ENCODE data around the gene ANXA10. TPM values are rescaled to one million over a fixed set of nuclear protein-coding genes. Genes with fewer than 3 reads are reported as not detected.

ANXA10 gene
- total and polyA plus RNA-seq, 2 of the 8 experiments (the other 6 are each of a cell fraction or from before 2014, with no cell fraction given) = not detected

GRCh38 chr4:168220893-168221292 lies 128.6 kb downstream of the ANXA10 start:
- no peak overlapping the region for H2AK5ac ChIP-seq (ENCODE audit: low read depth, low read length)
- ChIA-PET CTCF (ENCODE audit: partially characterized antibody) (no interaction called here), POLR2A (ENCODE audit: partially characterized antibody) (no interaction called here)
- H3K9ac ChIP-seq (replicated peaks in 1 of 4; ENCODE audit: extremely low read depth in 1 of 4, low read depth in 3 of 4, low read length in 3 of 4) = no peak overlapping the region
- no peaks in the 10 kb centered on the region for H3K4me1 ChIP-seq (replicated peaks in 1 of 4; ENCODE audit: control insufficient read depth in 3 of 4, insufficient read depth in 4 of 4, low read length in 3 of 4)
- H3K4ac ChIP-seq (replicated peaks; ENCODE audit: insufficient read length, low read depth, low read length) = no peak overlapping the region
- no peak overlapping the region for H2BK20ac ChIP-seq (ENCODE audit: low read length)
- H4K20me1 ChIP-seq (replicated peaks in 1 of 2; ENCODE audit: control insufficient read depth in 1 of 2, insufficient read depth in 2 of 2, low read length in 2 of 2) = no peaks in the 10 kb centered on the region
- no peak overlapping the region for H4K5ac ChIP-seq (ENCODE audit: insufficient read length, low read depth, low read length)
- TF ChIP-seq YY1 (IDR thresholded peaks at IDR 0.05; ENCODE audit: low read depth, low read length) = no peak
- no peak for TF ChIP-seq RAD21 (IDR thresholded peaks at IDR 0.05 in 1 of 2, conservative IDR thresholded peaks at IDR 0.05 in 1 of 2; ENCODE audit: low read depth in 2 of 2, low read length in 2 of 2)
- no peak overlapping the region for H4K8ac ChIP-seq (ENCODE audit: extremely low read depth, insufficient read depth, low read length)
- no peak overlapping the region for H3K4me2 ChIP-seq (ENCODE audit: insufficient read depth in 1 of 2, low read depth in 2 of 2, low read length in 2 of 2)
- FAIRE-seq = no peak
- H3K79me2 ChIP-seq (ENCODE audit: control insufficient read depth in 1 of 2, insufficient read depth in 2 of 2, low read length in 2 of 2) = no peaks in the 10 kb centered on the region
- no peaks in the 10 kb centered on the region for H3K27me3 ChIP-seq (replicated peaks in 1 of 4; ENCODE audit: control insufficient read depth in 3 of 4, extremely low read depth in 1 of 4, insufficient read depth in 3 of 4, low read length in 3 of 4)
- H2BK5ac ChIP-seq (ENCODE audit: low read depth, low read length) = no peak overlapping the region
- H3K23ac ChIP-seq (ENCODE audit: insufficient read length) = no peak overlapping the region
- H4K91ac ChIP-seq (replicated peaks; ENCODE audit: insufficient read length, low read length) = no peak overlapping the region
- H3K79me1 ChIP-seq (ENCODE audit: low read depth, low read length) = no peaks in the 10 kb centered on the region
- no peak overlapping the region for H2BK120ac ChIP-seq (replicated peaks; ENCODE audit: low read depth, low read length)
- H3K14ac ChIP-seq (ENCODE audit: insufficient read length) = no peak overlapping the region
- no peak overlapping the region for H3K56ac ChIP-seq (replicated peaks; ENCODE audit: insufficient read length, low read depth, low read length)
- H3K23me2 ChIP-seq (ENCODE audit: low read depth, low read length) = no peaks in the 10 kb centered on the region
- H3K27ac ChIP-seq (ENCODE audit: low read depth, low read length) = no peak overlapping the region
- H2BK15ac ChIP-seq (ENCODE audit: low read length) = no peak overlapping the region
- no peak overlapping the region for H2BK12ac ChIP-seq (ENCODE audit: low read depth, low read length)
- H3K4me3 ChIP-seq (ENCODE audit: extremely low read depth in 1 of 4, insufficient read depth in 2 of 4, low read depth in 3 of 4, low read length in 4 of 4) = no peak overlapping the region
- no peak overlapping the region for H3K18ac ChIP-seq (ENCODE audit: extremely low read depth, low read length)
- no peaks in the 10 kb centered on the region for H3K9me3 ChIP-seq (ENCODE audit: insufficient read depth in 2 of 2, low read depth in 1 of 2, low read length in 1 of 2)
- no peak overlapping the region for H2AFZ ChIP-seq (ENCODE audit: low read length)
- no peak for DNase-seq (ENCODE audit: low read depth in 1 of 2, low spot score in 2 of 2)
- H3K36me3 ChIP-seq (ENCODE audit: control insufficient read depth in 2 of 4, insufficient read depth in 4 of 4, low read length in 3 of 4) = no peaks in the 10 kb centered on the region

Data from H1 (cell line).